ENCODE data around the gene KIF3C.

The KIF3C gene

GRCh38 chr2:25885933-25886332 is 96.4 kb downstream of the KIF3C start:
- TF ChIP-seq SIN3A (IDR thresholded peaks at IDR 0.05; ENCODE audit: borderline replicate concordance, insufficient read depth, low read length) (no peak), TAF1 (IDR thresholded peaks at IDR 0.05; ENCODE audit: borderline replicate concordance, insufficient read depth, low read length) (no peak)

- TF ChIP-seq FOXP2 (optimal IDR thresholded peaks at IDR 0.05; ENCODE audit: borderline replicate concordance, extremely low read depth, extremely low read length, insufficient read depth) (no peak), SIN3A (IDR thresholded peaks at IDR 0.05; ENCODE audit: borderline replicate concordance, insufficient read depth, low read length) (no peak), REST (IDR thresholded peaks at IDR 0.05; ENCODE audit: insufficient read depth in 1 of 2, low read depth in 2 of 2, low read length in 2 of 2) (no peak), POLR2AphosphoS5 (IDR thresholded peaks at IDR 0.05; ENCODE audit: low read depth, low read length) (no peak), TAF1 (IDR thresholded peaks at IDR 0.05; ENCODE audit: borderline replicate concordance, insufficient read depth, low read length) (no peak)
Measured at GRCh38 chr2:25881764-25882163, 100.5 kb downstream of the KIF3C start.

- no peak for TF ChIP-seq TAF1 (IDR thresholded peaks at IDR 0.05; ENCODE audit: borderline replicate concordance, insufficient read depth, low read length)
- no peak for TF ChIP-seq REST (IDR thresholded peaks at IDR 0.05; ENCODE audit: insufficient read depth in 1 of 2, low read depth in 2 of 2, low read length in 2 of 2)
- TF ChIP-seq POLR2AphosphoS5 (IDR thresholded peaks at IDR 0.05; ENCODE audit: low read depth, low read length): no peak
- no peak for TF ChIP-seq FOXP2 (optimal IDR thresholded peaks at IDR 0.05; ENCODE audit: borderline replicate concordance, extremely low read depth, extremely low read length, insufficient read depth)
Measured at GRCh38 chr2:25879133-25879730, 103.1 kb downstream of the KIF3C start.

GRCh38 chr2:25878361-25879132 is 103.8 kb downstream of the KIF3C start, which contains the start of gene ASXL2:
ASXL2 (minus strand) TSS chr2:25878487; CDS start chr2:25878222, 265 bp downstream.
- peak; percentile 88 for TF ChIP-seq FOXP2 (optimal IDR thresholded peaks at IDR 0.05; ENCODE audit: borderline replicate concordance, extremely low read depth, extremely low read length, insufficient read depth)
- no peak for TF ChIP-seq REST (IDR thresholded peaks at IDR 0.05; ENCODE audit: insufficient read depth in 1 of 2, low read depth in 2 of 2, low read length in 2 of 2)
- TF ChIP-seq POLR2AphosphoS5 (IDR thresholded peaks at IDR 0.05; ENCODE audit: low read depth, low read length): peak; percentile 91
- peak; percentile 92 for TF ChIP-seq TAF1 (IDR thresholded peaks at IDR 0.05; ENCODE audit: borderline replicate concordance, insufficient read depth, low read length)
- TF ChIP-seq SIN3A (IDR thresholded peaks at IDR 0.05; ENCODE audit: borderline replicate concordance, insufficient read depth, low read length): 0 out of 2 replicates have a peak, but pooled peaks have one; percentile 19

DNA sequence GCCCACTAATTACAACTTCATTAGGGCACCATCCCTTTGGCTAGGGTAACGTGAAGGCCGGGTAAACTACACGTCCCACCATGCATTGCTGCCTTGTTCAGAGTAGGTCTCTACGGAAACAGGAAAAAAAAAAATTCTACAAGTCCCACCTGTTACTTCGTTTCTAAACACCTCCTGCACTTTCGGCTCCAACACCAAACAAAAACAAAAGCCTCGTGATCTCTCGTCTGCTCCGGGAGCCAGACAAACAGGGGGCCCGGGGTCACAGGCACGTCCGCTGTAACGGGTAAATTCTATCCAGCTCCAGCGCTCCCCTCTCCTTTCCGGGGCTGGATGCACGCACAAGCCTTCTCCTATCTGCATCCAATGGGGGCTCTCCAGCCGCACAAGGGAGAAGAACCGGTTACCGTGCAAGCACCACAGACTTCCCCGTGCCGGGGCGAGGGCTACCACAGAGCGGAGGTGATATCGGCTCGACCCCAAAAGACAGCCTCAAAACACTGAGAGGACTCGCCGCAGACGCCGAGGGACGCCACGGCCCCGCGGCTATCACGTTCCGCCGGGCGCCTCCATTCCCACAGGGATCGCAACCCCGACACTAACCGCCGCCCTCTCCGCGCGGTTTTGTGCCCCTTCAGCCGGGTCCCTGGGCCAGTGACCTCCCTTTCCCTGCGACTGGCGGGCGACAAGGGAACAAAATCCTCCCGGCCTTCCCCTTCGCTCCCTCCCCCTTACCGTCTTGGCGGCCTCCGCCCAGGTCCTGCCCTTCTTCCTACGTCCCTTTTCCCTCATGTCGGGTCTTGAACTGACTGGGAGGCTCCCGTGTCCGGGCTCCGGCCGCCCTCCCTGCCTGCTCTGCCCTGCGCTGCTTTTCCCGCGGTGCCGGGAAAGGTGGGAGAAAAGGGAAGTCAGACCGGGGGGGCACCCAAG is 104.6 kb downstream of the KIF3C start:
- TF ChIP-seq REST (IDR thresholded peaks at IDR 0.05; ENCODE audit: insufficient read depth in 1 of 2, low read depth in 2 of 2, low read length in 2 of 2) (peak in 1 of 2 experiments; percentile 60; a peak in 1 of 4 replicates), TAF1 (IDR thresholded peaks at IDR 0.05; ENCODE audit: borderline replicate concordance, insufficient read depth, low read length) (no peak)

All from PFSK-1 (cell line).